HepG2 (cell line): ENCODE results near the gene ACBD3. TPM values are rescaled to one million over a fixed set of nuclear protein-coding genes. Genes with fewer than 3 reads are reported as not detected.
A peak's percentile ranks its signal among the peaks of the same experiment; 100 is the strongest.

Experiments used
- FOXJ3 ChIP-seq: sonication (generic); formaldehyde crosslinking; IDR thresholded peaks from 2 replicates; pipeline ENCODE4 v1.4.0; 2020; ENCODE audit warnings: missing genetic modification reagents, mild to moderate bottlenecking, borderline replicate concordance
- HOXA3 ChIP-seq: sonication (generic); formaldehyde crosslinking; IDR thresholded peaks from 2 replicates; pipeline ENCODE4 v1.5.0; 2020; ENCODE audit warnings: missing genetic modification reagents
- HOXA5 ChIP-seq: sonication (generic); formaldehyde crosslinking; IDR thresholded peaks from 2 replicates; pipeline ENCODE4 v1.4.0; 2020; ENCODE audit warnings: missing genetic modification reagents
- JUNB ChIP-seq: sonication (generic); formaldehyde crosslinking; IDR thresholded peaks from 2 replicates; pipeline ENCODE4 v1.8.0; 2022; ENCODE audit warnings: missing genetic modification reagents, mild to moderate bottlenecking, borderline replicate concordance
- MXD4 ChIP-seq: IDR thresholded peaks from 2 replicates; pipeline ENCODE4 v1.6.1; 2016; ENCODE audit warnings: mild to moderate bottlenecking, missing biosample characterization, missing genetic modification reagents
- NR0B2 ChIP-seq: sonication (generic); formaldehyde crosslinking; IDR thresholded peaks from 2 replicates; pipeline ENCODE4 v1.4.0; 2020; ENCODE audit warnings: mild to moderate bottlenecking, missing genetic modification reagents
- POGZ ChIP-seq: sonication (generic); formaldehyde crosslinking; IDR thresholded peaks from 2 replicates; pipeline ENCODE4 v1.4.0; 2020; ENCODE audit warnings: mild to moderate bottlenecking, missing genetic modification reagents
- SP2 ChIP-seq: sonication (generic); formaldehyde crosslinking; IDR thresholded peaks from 2 replicates; pipeline ENCODE4 v1.5.1; 2020; ENCODE audit warnings: mild to moderate bottlenecking, missing genetic modification reagents
- TBX2 ChIP-seq: sonication (generic); formaldehyde crosslinking; IDR thresholded peaks from 2 replicates; pipeline ENCODE4 v1.5.0; 2020; ENCODE audit warnings: missing genetic modification reagents, mild to moderate bottlenecking, borderline replicate concordance
- WIZ ChIP-seq: sonication (generic); formaldehyde crosslinking; IDR thresholded peaks from 2 replicates; pipeline ENCODE4 v1.5.1; 2020; ENCODE audit warnings: mild to moderate bottlenecking, missing genetic modification reagents
- XBP1 ChIP-seq: sonication (generic); formaldehyde crosslinking; IDR thresholded peaks from 2 replicates; pipeline ENCODE4 v1.5.0; 2020; ENCODE audit warnings: missing genetic modification reagents
- ZIK1 ChIP-seq: sonication (generic); formaldehyde crosslinking; IDR thresholded peaks from 2 replicates; pipeline ENCODE4 v1.5.0; 2020; ENCODE audit warnings: mild to moderate bottlenecking, low read depth, missing genetic modification reagents, borderline replicate concordance
- ZNF24 ChIP-seq: fragments of 450-650 bp; IDR thresholded peaks from 2 replicates; pipeline ENCODE4 v1.6.1; 2017; ENCODE audit warnings: antibody characterized with exemption, mild to moderate bottlenecking
- ZNF33B ChIP-seq: sonication (generic); formaldehyde crosslinking; IDR thresholded peaks from 2 replicates; pipeline ENCODE4 v1.5.1; 2020; ENCODE audit warnings: mild to moderate bottlenecking, missing genetic modification reagents
- ZNF652 ChIP-seq: IDR thresholded peaks from 2 replicates; pipeline ENCODE4 v1.6.1; 2016; ENCODE audit warnings: low read depth, borderline replicate concordance
- ZNF740 ChIP-seq: sonication (generic); formaldehyde crosslinking; IDR thresholded peaks from 2 replicates; pipeline ENCODE4 v1.4.0; 2020; ENCODE audit warnings: missing genetic modification reagents
- ZNF775 ChIP-seq: sonication (generic); formaldehyde crosslinking; IDR thresholded peaks from 2 replicates; pipeline ENCODE4 v1.4.0; 2020; ENCODE audit warnings: missing genetic modification reagents, mild to moderate bottlenecking, moderate library complexity, borderline replicate concordance
- ZNF776 ChIP-seq: sonication (generic); formaldehyde crosslinking; IDR thresholded peaks from 2 replicates; pipeline ENCODE4 v1.4.0; 2020; ENCODE audit warnings: mild to moderate bottlenecking, missing genetic modification reagents
- ZSCAN22 ChIP-seq: sonication (generic); formaldehyde crosslinking; IDR thresholded peaks from 2 replicates; pipeline ENCODE4 v1.4.0; 2020; ENCODE audit warnings: mild to moderate bottlenecking, missing genetic modification reagents
- ZSCAN29 ChIP-seq: sonication (generic); formaldehyde crosslinking; conservative IDR thresholded peaks from 2 replicates; pipeline ENCODE4 v1.4.0; 2020; ENCODE audit warnings: mild to moderate bottlenecking, missing genetic modification reagents
- polyA plus RNA-seq, 8 experiments: library from polyadenylated mRNA; depleted of rRNA in 3 of 8; stranded (reverse) in 7 of 8; unstranded in 1 of 8; fragments of >200 nt; fragmentation: Illumina TruSeq in 4 of 8; extraction: Trizol in 4 of 8; gene quantifications; 2 replicates each; pipeline versions ENCODE4 v1.2.1 to v1.2.3, GENCODE V29; 2011 to 2016; ENCODE audit warnings: low read depth in 4 of 8, missing spikeins in 1 of 8, mixed read lengths in 1 of 8; ENCODE audit not compliant: insufficient read depth in 1 of 8
- total RNA-seq, 5 experiments: library from RNA; depleted of rRNA; stranded (reverse); fragments of >200 nt; fragmentation: Illumina TruSeq; extraction: Trizol; gene quantifications; 2 replicates each; pipeline ENCODE4 v1.2.3, GENCODE V29; 2016; ENCODE audit warnings: low read depth in 1 of 5
- TF ChIP-seq, protein P1 (sequence below): sonication (generic); formaldehyde crosslinking; IDR thresholded peaks from 2 replicates; pipeline ENCODE4 v1.4.0; 2020; ENCODE audit warnings: mild to moderate bottlenecking, missing genetic modification reagents, borderline replicate concordance

The ACBD3 gene
- total and polyA plus RNA-seq, 2 of the 13 experiments (the other 11 are each of a cell fraction or from before 2014, with no cell fraction given), result 24.3 to 39.3 TPM

GRCh38 chr1:226186124-226187018 is at the start of gene ACBD3 (continued):
- peak; percentile 32; the same call in 1 of the 2 replicates for TF ChIP-seq TBX2
- peak; percentile 66 for TF ChIP-seq POGZ (CRISPR knock-in tag)
- TF ChIP-seq, protein P1, sequence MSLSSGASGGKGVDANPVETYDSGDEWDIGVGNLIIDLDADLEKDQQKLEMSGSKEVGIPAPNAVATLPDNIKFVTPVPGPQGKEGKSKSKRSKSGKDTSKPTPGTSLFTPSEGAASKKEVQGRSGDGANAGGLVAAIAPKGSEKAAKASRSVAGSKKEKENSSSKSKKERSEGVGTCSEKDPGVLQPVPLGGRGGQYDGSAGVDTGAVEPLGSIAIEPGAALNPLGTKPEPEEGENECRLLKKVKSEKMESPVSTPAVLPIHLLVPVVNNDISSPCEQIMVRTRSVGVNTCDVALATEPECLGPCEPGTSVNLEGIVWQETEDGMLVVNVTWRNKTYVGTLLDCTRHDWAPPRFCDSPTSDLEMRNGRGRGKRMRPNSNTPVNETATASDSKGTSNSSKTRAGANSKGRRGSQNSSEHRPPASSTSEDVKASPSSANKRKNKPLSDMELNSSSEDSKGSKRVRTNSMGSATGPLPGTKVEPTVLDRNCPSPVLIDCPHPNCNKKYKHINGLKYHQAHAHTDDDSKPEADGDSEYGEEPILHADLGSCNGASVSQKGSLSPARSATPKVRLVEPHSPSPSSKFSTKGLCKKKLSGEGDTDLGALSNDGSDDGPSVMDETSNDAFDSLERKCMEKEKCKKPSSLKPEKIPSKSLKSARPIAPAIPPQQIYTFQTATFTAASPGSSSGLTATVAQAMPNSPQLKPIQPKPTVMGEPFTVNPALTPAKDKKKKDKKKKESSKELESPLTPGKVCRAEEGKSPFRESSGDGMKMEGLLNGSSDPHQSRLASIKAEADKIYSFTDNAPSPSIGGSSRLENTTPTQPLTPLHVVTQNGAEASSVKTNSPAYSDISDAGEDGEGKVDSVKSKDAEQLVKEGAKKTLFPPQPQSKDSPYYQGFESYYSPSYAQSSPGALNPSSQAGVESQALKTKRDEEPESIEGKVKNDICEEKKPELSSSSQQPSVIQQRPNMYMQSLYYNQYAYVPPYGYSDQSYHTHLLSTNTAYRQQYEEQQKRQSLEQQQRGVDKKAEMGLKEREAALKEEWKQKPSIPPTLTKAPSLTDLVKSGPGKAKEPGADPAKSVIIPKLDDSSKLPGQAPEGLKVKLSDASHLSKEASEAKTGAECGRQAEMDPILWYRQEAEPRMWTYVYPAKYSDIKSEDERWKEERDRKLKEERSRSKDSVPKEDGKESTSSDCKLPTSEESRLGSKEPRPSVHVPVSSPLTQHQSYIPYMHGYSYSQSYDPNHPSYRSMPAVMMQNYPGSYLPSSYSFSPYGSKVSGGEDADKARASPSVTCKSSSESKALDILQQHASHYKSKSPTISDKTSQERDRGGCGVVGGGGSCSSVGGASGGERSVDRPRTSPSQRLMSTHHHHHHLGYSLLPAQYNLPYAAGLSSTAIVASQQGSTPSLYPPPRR (CRISPR knock-in tag), result 0 out of 2 replicates have a peak, but pooled peaks have one; percentile 40
- peak; percentile 61; the same call in 1 of the 2 replicates for TF ChIP-seq MXD4 (CRISPR knock-in tag)
- TF ChIP-seq SP2 (CRISPR knock-in tag), result peak; percentile 72
- no peak for TF ChIP-seq ZNF652 (CRISPR knock-in tag)
- peak; percentile 51; the same call in 1 of the 2 replicates for TF ChIP-seq NR0B2 (CRISPR knock-in tag)
- TF ChIP-seq FOXJ3 (CRISPR knock-in tag), result no peak
- TF ChIP-seq XBP1, result no peak
- TF ChIP-seq HOXA5 (CRISPR knock-in tag), result no peak; the same call in 1 of the 2 replicates
- TF ChIP-seq ZNF24, result no peak
- no peak for TF ChIP-seq JUNB (CRISPR knock-in tag)
- TF ChIP-seq ZSCAN22 (CRISPR knock-in tag), result no peak
- TF ChIP-seq ZSCAN29 (CRISPR knock-in tag), result no peak; the same call in 1 of the 2 replicates
- peak; percentile 90 for TF ChIP-seq HOXA3 (CRISPR knock-in tag)
- no peak for TF ChIP-seq ZNF775 (CRISPR knock-in tag)
- TF ChIP-seq ZNF740 (CRISPR knock-in tag), result peak; percentile 82
- TF ChIP-seq ZNF776 (CRISPR knock-in tag), result no peak
- TF ChIP-seq ZNF33B, result 0 out of 2 replicates have a peak, but pooled peaks have one; percentile 23
- peak; percentile 60; the same call in 1 of the 2 replicates for TF ChIP-seq ZIK1 (CRISPR knock-in tag)
- TF ChIP-seq WIZ, result no peak
